HepG2 (cell line): Measurements from ENCODE around the gene HDGF. TPM values are rescaled to one million over a fixed set of nuclear protein-coding genes. Genes with fewer than 3 reads are reported as not detected.

Experiments used
- AHR ChIP-seq: IDR thresholded peaks from 2 replicates; pipeline ENCODE4 v1.6.1; 2018; ENCODE audit warnings: missing genetic modification reagents, missing compliant biosample characterization
- CBX5 ChIP-seq: sonication (generic); formaldehyde crosslinking; IDR thresholded peaks from 2 replicates; pipeline ENCODE4 v1.4.0; 2020; ENCODE audit warnings: missing genetic modification reagents, borderline replicate concordance
- EED ChIP-seq: sonication (generic); formaldehyde crosslinking; IDR thresholded peaks from 2 replicates; pipeline ENCODE4 v1.5.0; 2020; ENCODE audit warnings: mild to moderate bottlenecking, missing genetic modification reagents
- ELF1 ChIP-seq: sonication (generic); formaldehyde crosslinking; IDR thresholded peaks from 2 replicates; pipeline ENCODE4 v1.4.0; 2020; ENCODE audit warnings: missing genetic modification reagents
- EP300 ChIP-seq, 3 experiments: sonication (generic) in 1 of 3; formaldehyde crosslinking in 1 of 3; IDR thresholded peaks; 2 replicates each; pipeline versions ENCODE4 v1.5.1 to v1.6.1; 2011 to 2020; ENCODE audit warnings: low read depth in 2 of 3, low read length in 2 of 3, borderline replicate concordance in 1 of 3, improper control_type of control experiment in 1 of 3, mild to moderate bottlenecking in 1 of 3, missing genetic modification reagents in 1 of 3, moderate library complexity in 1 of 3
- ERF ChIP-seq: IDR thresholded peaks from 2 replicates; pipeline ENCODE4 v1.6.1; 2018; ENCODE audit warnings: missing biosample characterization, missing genetic modification reagents
- KLF13 ChIP-seq: sonication (generic); formaldehyde crosslinking; IDR thresholded peaks from 2 replicates; pipeline ENCODE4 v1.4.0; 2020; ENCODE audit warnings: mild to moderate bottlenecking, missing genetic modification reagents
- MAZ ChIP-seq, 2 experiments: sonication (generic) in 1 of 2; formaldehyde crosslinking in 1 of 2; IDR thresholded peaks; 2 replicates each; pipeline versions ENCODE4 v1.5.0 to v1.6.1; 2012 to 2020; ENCODE audit warnings: low read depth in 2 of 2, mild to moderate bottlenecking in 2 of 2, borderline replicate concordance in 1 of 2, improper control_type of control experiment in 1 of 2, low read length in 1 of 2, missing genetic modification reagents in 1 of 2, moderate library complexity in 1 of 2
- MED8 ChIP-seq: sonication (generic); formaldehyde crosslinking; IDR thresholded peaks from 2 replicates; pipeline ENCODE4 v1.8.1; 2023; ENCODE audit warnings: mild to moderate bottlenecking, missing genetic modification reagents; ENCODE audit not compliant: insufficient replicate concordance
- MTF1 ChIP-seq: sonication (generic); formaldehyde crosslinking; IDR thresholded peaks from 2 replicates; pipeline ENCODE4 v1.5.0; 2020; ENCODE audit warnings: missing genetic modification reagents
- MXD4 ChIP-seq: IDR thresholded peaks from 2 replicates; pipeline ENCODE4 v1.6.1; 2016; ENCODE audit warnings: mild to moderate bottlenecking, missing biosample characterization, missing genetic modification reagents
- SATB2 ChIP-seq: sonication (generic); formaldehyde crosslinking; IDR thresholded peaks from 2 replicates; pipeline ENCODE4 v1.5.0; 2020; ENCODE audit warnings: missing genetic modification reagents
- SP5 ChIP-seq: IDR thresholded peaks from 2 replicates; pipeline ENCODE4 v1.6.1; 2016; ENCODE audit warnings: low read depth, borderline replicate concordance
- SRF ChIP-seq: IDR thresholded peaks from 2 replicates; pipeline ENCODE4 v1.6.1; 2011; ENCODE audit warnings: mild to moderate bottlenecking, low read depth, low read length, moderate library complexity
- TBL1XR1 ChIP-seq: fragments of 150-350 bp; IDR thresholded peaks from 2 replicates; pipeline ENCODE4 v1.6.1; 2014; ENCODE audit warnings: borderline replicate concordance, low read length; ENCODE audit not compliant: partially characterized antibody
- ZFP90 ChIP-seq: sonication (generic); formaldehyde crosslinking; IDR thresholded peaks from 2 replicates; pipeline ENCODE4 v1.8.0; 2022; ENCODE audit warnings: missing genetic modification reagents, mild to moderate bottlenecking, inconsistent platforms, borderline replicate concordance
- ZSCAN30 ChIP-seq: sonication (generic); formaldehyde crosslinking; IDR thresholded peaks from 2 replicates; pipeline ENCODE4 v1.5.0; 2020; ENCODE audit warnings: mild to moderate bottlenecking, missing genetic modification reagents
- polyA plus RNA-seq, 8 experiments: library from polyadenylated mRNA; depleted of rRNA in 3 of 8; stranded (reverse) in 7 of 8; unstranded in 1 of 8; fragments of >200 nt; fragmentation: Illumina TruSeq in 4 of 8; extraction: Trizol in 4 of 8; gene quantifications; 2 replicates each; pipeline versions ENCODE4 v1.2.1 to v1.2.3, GENCODE V29; 2011 to 2016; ENCODE audit warnings: low read depth in 4 of 8, missing spikeins in 1 of 8, mixed read lengths in 1 of 8; ENCODE audit not compliant: insufficient read depth in 1 of 8
- total RNA-seq, 5 experiments: library from RNA; depleted of rRNA; stranded (reverse); fragments of >200 nt; fragmentation: Illumina TruSeq; extraction: Trizol; gene quantifications; 2 replicates each; pipeline ENCODE4 v1.2.3, GENCODE V29; 2016; ENCODE audit warnings: low read depth in 1 of 5
- TF ChIP-seq, protein P1 (sequence below): sonication (generic); formaldehyde crosslinking; IDR thresholded peaks from 2 replicates; pipeline ENCODE4 v1.4.0; 2020; ENCODE audit warnings: mild to moderate bottlenecking, missing genetic modification reagents
- TF ChIP-seq, protein P2 (sequence below): sonication (generic); formaldehyde crosslinking; IDR thresholded peaks from 2 replicates; pipeline ENCODE4 v1.4.0; 2020; ENCODE audit warnings: mild to moderate bottlenecking, missing genetic modification reagents, borderline replicate concordance
- TF ChIP-seq, protein P3 (sequence below): sonication (generic); formaldehyde crosslinking; IDR thresholded peaks from 2 replicates; pipeline ENCODE4 v1.8.0; 2022; ENCODE audit warnings: low read depth, missing genetic modification reagents

HDGF gene
- total and polyA plus RNA-seq, 2 of the 13 experiments (the other 11 are each of a cell fraction or from before 2014, with no cell fraction given) = 156 to 196 TPM

- TF ChIP-seq EED (CRISPR knock-in tag) (no peak), SATB2 (CRISPR knock-in tag) (no peak), EP300 (IDR thresholded peaks at IDR 0.05; ENCODE audit: low read depth in 2 of 2, low read length in 2 of 2) (peak in 1 of 2 experiments; percentile 28; a peak in 2 of 4 replicates), EP300 (CRISPR knock-in tag; IDR thresholded peaks at IDR 0.05; ENCODE audit: borderline replicate concordance) (0 out of 2 replicates have a peak, but pooled peaks have one; percentile 30), ZSCAN30 (CRISPR knock-in tag) (no peak), MTF1 (CRISPR knock-in tag) (no peak), SP5 (CRISPR knock-in tag) (peak; percentile 59; the same call in 1 of the 2 replicates), KLF13 (CRISPR knock-in tag) (0 out of 2 replicates have a peak, but pooled peaks have one; percentile 28), MXD4 (CRISPR knock-in tag) (peak; percentile 67), SRF (peak; percentile 95), MAZ (IDR thresholded peaks at IDR 0.05; ENCODE audit: borderline replicate concordance, low read depth, low read length) (peak; percentile 99), MAZ (CRISPR knock-in tag; IDR thresholded peaks at IDR 0.05; ENCODE audit: low read depth) (peak; percentile 100), CBX5 (CRISPR knock-in tag) (peak; percentile 75), AHR (CRISPR knock-in tag) (no peak; the same call in 1 of the 2 replicates), ERF (peak; percentile 72), TBL1XR1 (no peak), ELF1 (CRISPR knock-in tag) (0 out of 2 replicates have a peak, but pooled peaks have one; percentile 43), MED8 (CRISPR knock-in tag) (peak; percentile 33), ZFP90 (CRISPR knock-in tag) (peak; percentile 24; the same call in 1 of the 2 replicates)
- TF ChIP-seq, protein P1, sequence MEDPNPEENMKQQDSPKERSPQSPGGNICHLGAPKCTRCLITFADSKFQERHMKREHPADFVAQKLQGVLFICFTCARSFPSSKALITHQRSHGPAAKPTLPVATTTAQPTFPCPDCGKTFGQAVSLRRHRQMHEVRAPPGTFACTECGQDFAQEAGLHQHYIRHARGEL (CRISPR knock-in tag) = no peak
- TF ChIP-seq, protein P2, sequence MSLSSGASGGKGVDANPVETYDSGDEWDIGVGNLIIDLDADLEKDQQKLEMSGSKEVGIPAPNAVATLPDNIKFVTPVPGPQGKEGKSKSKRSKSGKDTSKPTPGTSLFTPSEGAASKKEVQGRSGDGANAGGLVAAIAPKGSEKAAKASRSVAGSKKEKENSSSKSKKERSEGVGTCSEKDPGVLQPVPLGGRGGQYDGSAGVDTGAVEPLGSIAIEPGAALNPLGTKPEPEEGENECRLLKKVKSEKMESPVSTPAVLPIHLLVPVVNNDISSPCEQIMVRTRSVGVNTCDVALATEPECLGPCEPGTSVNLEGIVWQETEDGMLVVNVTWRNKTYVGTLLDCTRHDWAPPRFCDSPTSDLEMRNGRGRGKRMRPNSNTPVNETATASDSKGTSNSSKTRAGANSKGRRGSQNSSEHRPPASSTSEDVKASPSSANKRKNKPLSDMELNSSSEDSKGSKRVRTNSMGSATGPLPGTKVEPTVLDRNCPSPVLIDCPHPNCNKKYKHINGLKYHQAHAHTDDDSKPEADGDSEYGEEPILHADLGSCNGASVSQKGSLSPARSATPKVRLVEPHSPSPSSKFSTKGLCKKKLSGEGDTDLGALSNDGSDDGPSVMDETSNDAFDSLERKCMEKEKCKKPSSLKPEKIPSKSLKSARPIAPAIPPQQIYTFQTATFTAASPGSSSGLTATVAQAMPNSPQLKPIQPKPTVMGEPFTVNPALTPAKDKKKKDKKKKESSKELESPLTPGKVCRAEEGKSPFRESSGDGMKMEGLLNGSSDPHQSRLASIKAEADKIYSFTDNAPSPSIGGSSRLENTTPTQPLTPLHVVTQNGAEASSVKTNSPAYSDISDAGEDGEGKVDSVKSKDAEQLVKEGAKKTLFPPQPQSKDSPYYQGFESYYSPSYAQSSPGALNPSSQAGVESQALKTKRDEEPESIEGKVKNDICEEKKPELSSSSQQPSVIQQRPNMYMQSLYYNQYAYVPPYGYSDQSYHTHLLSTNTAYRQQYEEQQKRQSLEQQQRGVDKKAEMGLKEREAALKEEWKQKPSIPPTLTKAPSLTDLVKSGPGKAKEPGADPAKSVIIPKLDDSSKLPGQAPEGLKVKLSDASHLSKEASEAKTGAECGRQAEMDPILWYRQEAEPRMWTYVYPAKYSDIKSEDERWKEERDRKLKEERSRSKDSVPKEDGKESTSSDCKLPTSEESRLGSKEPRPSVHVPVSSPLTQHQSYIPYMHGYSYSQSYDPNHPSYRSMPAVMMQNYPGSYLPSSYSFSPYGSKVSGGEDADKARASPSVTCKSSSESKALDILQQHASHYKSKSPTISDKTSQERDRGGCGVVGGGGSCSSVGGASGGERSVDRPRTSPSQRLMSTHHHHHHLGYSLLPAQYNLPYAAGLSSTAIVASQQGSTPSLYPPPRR (CRISPR knock-in tag) = peak; percentile 34; the same call in 1 of the 2 replicates
- TF ChIP-seq, protein P3, sequence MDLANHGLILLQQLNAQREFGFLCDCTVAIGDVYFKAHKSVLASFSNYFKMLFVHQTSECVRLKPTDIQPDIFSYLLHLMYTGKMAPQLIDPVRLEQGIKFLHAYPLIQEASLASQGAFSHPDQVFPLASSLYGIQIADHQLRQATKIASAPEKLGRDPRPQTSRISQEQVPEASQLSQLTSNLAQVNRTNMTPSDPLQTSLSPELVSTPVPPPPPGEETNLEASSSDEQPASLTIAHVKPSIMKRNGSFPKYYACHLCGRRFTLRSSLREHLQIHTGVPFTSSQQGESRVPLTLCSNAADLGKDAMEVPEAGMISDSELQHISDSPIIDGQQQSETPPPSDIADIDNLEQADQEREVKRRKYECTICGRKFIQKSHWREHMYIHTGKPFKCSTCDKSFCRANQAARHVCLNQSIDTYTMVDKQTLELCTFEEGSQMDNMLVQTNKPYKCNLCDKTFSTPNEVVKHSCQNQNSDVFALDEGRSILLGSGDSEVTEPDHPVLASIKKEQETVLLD = peak; percentile 84
These were observed 444 bp upstream of the HDGF start (continued) for GRCh38 chr1:156751757-156752481.
